Natural killer cell treated with Interleukin-12 subunit alpha and Interleukin-12 subunit beta and Interleukin-15 and Interleukin-18, amount 100 ng/mL, for 72 hours (primary cell): ENCODE measurements around the gene STEAP3. TPM values are rescaled to one million over a fixed set of nuclear protein-coding genes. Genes with fewer than 3 reads are reported as not detected.
A peak's percentile ranks its signal among the peaks of the same experiment; 100 is the strongest.

Source experiments
- ATAC-seq, 2 donors: fragments of 150-1000 bp; cut with Tn5 transposase in 1 of 2; sonication (Bioruptor Pico), chemical (Tn5 transposase) in 1 of 2; 2 replicates each; pipeline ENCODE4 v1.10.0; 2021
- DNase-seq: peaks from one replicate; pipeline ENCODE4 v3.0.0; 2022; ENCODE audit warnings: low spot score
- H3K27ac Mint-ChIP-seq, 2 donors: 1 replicate in 1 of 2; 2 replicates in 1 of 2; pipeline ENCODE4 v1.8.0; 2022; ENCODE audit warnings: mixed read lengths in 2 of 2, mild to moderate bottlenecking in 1 of 2, moderate library complexity in 1 of 2
- H3K27me3 Mint-ChIP-seq, 2 donors: 1 replicate in 1 of 2; 2 replicates in 1 of 2; pipeline ENCODE4 v1.8.0; 2022; ENCODE audit warnings: mixed read lengths in 2 of 2
- H3K36me3 Mint-ChIP-seq: one replicate; pipeline ENCODE4 v1.8.0; 2022; ENCODE audit warnings: mixed read lengths
- H3K4me1 Mint-ChIP-seq, 2 donors: 1 replicate in 1 of 2; 2 replicates in 1 of 2; pipeline ENCODE4 v1.8.0; 2022; ENCODE audit warnings: low read depth in 2 of 2, mixed read lengths in 2 of 2, mild to moderate bottlenecking in 1 of 2
- H3K4me3 Mint-ChIP-seq: one replicate; pipeline ENCODE4 v1.8.0; 2022; ENCODE audit warnings: mixed read lengths
- H3K9me3 Mint-ChIP-seq: 2 replicates; pipeline ENCODE4 v1.8.0; 2022; ENCODE audit warnings: mixed read lengths
- total RNA-seq, 2 donors: library from RNA; stranded (reverse); gene quantifications; one replicate each; pipeline ENCODE4 v1.2.3, GENCODE V29; 2022

STEAP3 gene
- total RNA-seq, 2 donors from 2014 or later: 1.3 to 2.3 TPM

DNA sequence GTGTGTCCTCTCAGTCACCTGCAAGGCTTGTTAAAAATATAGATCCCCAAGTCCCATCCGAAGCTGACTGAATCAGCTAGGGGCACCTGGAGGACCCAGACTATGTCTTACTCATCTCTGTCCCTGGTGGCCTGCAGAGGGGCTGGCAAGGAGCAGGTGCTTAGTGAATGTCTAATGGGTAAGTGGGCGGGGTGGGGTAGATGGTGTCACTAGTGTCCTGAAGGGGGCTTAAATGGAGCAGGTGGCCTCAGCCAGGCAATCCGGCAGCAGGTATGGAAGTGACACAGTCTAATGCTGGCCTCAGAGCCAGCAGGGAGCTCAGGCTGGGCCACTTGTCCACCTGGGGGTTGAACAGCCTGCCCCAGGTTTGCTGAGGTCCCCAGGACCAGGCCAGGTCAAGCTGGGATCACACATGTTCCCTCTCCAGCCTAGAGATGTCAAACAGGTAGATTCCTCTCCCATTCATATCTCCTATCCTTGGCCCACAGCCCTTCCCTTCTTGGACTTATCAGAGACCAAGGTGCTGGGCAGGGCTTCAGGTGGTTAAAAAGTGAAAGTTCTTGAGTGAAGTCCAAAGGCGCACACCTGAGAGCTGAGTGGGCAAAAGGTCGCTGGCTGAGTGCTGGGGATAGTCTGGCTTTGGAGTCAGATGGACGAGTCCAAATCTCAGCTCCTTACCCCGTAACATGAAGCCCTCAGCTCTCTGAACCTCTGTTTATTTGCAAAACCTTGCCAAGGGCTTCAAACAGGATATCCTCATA is 1.7 kb downstream of the STEAP3 start:
- H3K4me3 Mint-ChIP-seq: no peak overlapping the region
- H3K9me3 Mint-ChIP-seq: no peaks in the 10 kb centered on the region
- H3K27me3 Mint-ChIP-seq: no peaks in the 10 kb centered on the region
- peaks cover 0 to under 1% of the 10 kb centered on the region in 2 donors for H3K4me1 Mint-ChIP-seq
- ATAC-seq (no peak), DNase-seq (no peak)
- H3K36me3 Mint-ChIP-seq: no peaks in the 10 kb centered on the region
- no peak overlapping the region for H3K27ac Mint-ChIP-seq

DNA sequence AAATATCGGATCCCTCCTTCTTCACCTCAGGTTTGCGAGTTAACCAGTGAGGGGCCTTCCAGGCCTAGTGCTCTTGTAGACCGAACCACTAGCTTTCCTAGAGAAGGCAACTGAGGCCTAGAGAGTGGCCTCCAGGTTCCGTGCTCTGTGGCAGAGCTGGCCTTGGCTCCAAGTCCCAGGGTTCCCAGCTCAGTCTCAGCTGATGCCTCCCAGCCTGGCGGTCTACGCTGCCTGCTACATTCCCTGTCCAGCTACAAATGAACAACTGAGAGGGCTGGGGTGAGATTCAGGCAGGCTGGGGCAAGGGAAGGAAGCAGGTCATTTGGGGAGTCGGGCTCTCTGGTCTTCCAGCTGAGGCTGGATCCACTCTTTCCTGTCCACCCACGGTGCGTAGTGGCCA is 2.3 kb downstream of the STEAP3 start:
- ATAC-seq: no peak
- H3K4me3 Mint-ChIP-seq: no peak overlapping the region

DNA sequence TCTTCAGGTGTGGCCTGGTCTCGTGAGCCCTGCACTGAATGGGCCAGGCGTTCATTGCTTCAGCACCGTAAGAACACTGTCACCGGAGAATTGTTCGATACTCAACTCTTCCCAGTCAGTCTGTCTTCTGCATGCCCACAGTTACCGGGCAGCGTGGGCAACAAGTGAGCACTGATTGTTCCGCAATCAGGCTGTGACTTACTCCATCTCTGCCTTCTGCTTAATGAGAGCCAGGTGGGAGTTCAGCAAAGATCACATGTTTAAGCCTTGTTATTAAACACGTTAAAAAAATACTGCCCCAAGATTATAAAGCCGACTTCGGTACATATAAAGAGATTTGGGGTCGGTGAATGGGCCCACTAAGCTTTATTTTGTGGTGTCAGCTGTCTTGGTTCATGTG is 3.7 kb downstream of the STEAP3 start:
- H3K4me1 Mint-ChIP-seq: peaks cover 0 to 3% of the 10 kb centered on the region in 2 donors
- no peak for ATAC-seq
- H3K36me3 Mint-ChIP-seq: no peaks in the 10 kb centered on the region
- H3K4me3 Mint-ChIP-seq: no peak overlapping the region
- no peaks in the 10 kb centered on the region for H3K27me3 Mint-ChIP-seq
- H3K9me3 Mint-ChIP-seq: no peaks in the 10 kb centered on the region
- no peak for DNase-seq
- H3K27ac Mint-ChIP-seq: no peak overlapping the region

More for the DNA sequence above, 2.3 kb downstream of the STEAP3 start:
- no peak overlapping the region for H3K27ac Mint-ChIP-seq
- no peaks in the 10 kb centered on the region for H3K9me3 Mint-ChIP-seq
- peaks cover 0 to 3% of the 10 kb centered on the region in 2 donors for H3K4me1 Mint-ChIP-seq
- no peak for DNase-seq
- H3K27me3 Mint-ChIP-seq: no peaks in the 10 kb centered on the region
- no peaks in the 10 kb centered on the region for H3K36me3 Mint-ChIP-seq

DNA sequence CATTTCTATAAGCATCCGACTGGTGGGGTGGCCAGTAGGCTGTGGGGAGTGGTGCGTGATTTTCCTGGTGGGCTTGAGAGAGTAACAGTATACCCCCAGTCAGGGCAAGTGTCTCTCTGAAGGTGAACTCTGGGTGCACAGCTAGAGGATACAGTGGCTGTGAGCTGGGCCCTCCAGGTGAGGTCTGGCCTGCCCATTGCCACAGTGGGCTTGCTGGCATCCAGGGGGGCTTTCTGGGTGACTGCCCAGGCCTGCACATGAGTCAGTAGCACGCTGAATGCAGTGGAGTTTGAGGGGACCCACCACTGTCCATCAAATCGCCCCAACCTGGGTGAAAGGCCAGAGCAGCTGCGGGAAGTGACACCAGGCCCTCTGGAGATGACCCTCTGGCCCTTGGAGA is 4.5 kb downstream of the STEAP3 start:
- Mint-ChIP-seq H3K4me1 (peaks cover 0 to 3% of the 10 kb centered on the region in 2 donors), H3K9me3 (no peaks in the 10 kb centered on the region), H3K4me3 (no peak overlapping the region), H3K27ac (no peak overlapping the region), H3K27me3 (no peaks in the 10 kb centered on the region), H3K36me3 (no peaks in the 10 kb centered on the region)
- no peak for ATAC-seq
- no peak for DNase-seq

DNA sequence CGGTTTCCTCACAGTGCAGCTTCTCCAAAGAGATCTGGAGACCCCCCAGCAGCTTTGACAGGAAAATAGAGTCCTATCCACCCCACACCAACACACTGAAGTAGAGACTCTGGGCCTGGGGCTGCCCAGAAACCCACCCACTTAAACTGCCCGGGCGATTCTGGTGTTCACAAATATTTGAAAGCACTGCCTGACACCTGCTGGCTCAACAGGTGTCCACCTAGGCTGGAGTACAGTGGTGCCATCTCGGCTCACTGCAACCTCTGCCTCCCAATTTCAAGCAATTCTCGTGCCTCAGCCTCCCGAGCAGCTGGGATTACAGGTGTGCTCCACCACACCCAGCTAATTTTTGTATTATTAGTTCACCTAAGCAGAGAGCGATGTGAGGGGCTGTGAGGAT is 5.3 kb downstream of the STEAP3 start:
- Mint-ChIP-seq H3K27ac (no peak overlapping the region), H3K4me3 (no peak overlapping the region), H3K4me1 (peaks cover 0 to 3% of the 10 kb centered on the region in 2 donors), H3K36me3 (no peaks in the 10 kb centered on the region), H3K27me3 (no peaks in the 10 kb centered on the region), H3K9me3 (no peaks in the 10 kb centered on the region)
- ATAC-seq (no peak), DNase-seq (no peak)

DNA sequence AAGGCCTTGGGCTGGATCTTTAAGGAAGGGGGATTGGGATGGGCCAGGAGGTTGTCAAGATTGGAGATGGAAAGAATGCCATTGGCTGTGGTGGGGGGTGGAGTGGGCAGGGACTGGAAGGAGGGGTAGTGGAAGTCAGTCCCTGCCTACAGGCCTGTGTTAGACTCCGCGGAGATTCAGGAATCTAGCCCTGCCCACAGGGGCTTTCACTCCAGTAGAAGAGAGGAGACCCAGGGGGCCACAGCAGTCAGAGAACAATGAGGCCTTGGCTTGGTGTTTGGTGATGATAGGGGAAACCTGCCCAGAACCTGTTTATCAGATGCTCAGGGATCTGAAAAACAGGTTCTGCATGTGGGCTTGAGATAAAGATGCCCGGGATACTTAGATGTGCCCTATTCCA is 6.1 kb downstream of the STEAP3 start:
- Mint-ChIP-seq H3K27me3 (no peaks in the 10 kb centered on the region), H3K9me3 (no peaks in the 10 kb centered on the region)
- no peak for DNase-seq

DNA sequence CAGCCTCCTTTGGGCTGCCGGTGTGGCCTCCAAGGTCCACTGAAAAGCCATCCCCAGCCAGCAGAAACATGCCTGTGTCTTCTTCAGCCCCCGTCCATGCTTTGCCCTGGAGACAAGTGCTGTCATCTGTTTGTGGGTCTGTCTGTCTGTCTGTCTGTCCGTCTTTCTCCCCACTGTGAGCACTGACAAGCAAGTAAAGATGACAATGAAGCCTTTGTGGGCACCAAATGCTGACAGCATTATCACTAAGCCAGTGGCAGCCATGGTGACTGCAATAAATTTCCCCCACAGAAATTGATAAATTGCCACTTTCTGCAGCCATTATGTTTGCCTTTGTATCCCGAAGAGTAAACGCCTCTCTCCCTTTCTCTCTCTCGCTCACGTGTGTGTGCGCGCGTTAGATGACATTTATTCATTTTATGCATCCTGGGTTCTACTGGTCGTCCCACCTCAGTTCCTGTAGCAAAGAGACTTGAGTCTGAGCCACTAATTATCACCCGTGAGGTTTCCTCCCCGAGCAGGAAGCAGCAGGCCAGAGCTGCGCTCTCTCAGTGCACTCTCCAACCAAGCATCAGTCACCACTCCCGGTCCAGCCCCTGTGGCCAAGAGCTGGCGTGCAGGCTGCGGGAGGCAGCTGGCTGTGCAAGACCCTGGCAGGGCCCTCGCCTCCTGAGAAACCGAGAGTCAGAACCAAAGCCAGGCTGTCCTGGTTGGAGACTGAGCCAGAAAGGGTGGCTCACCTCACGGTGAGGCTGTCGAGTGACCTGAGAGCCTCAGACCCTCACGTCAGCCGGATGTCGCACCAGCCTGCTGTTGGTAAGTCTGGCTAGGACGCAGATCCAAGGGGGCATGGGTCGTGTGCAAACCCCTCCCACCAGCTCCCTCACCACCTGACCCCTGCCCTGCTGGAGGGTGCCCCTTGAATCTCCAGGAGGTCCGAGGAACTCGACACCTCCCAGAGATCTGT is 6.9 kb downstream of the STEAP3 start:
- Mint-ChIP-seq H3K27me3 (no peaks in the 10 kb centered on the region), H3K27ac (no peak overlapping the region)

More for the DNA sequence above, 6.1 kb downstream of the STEAP3 start:
- no peaks in the 10 kb centered on the region for H3K36me3 Mint-ChIP-seq
- no peak overlapping the region for H3K27ac Mint-ChIP-seq
- no peak overlapping the region for H3K4me3 Mint-ChIP-seq
- no peak for ATAC-seq
- H3K4me1 Mint-ChIP-seq: peaks cover 0 to 3% of the 10 kb centered on the region in 2 donors

DNA sequence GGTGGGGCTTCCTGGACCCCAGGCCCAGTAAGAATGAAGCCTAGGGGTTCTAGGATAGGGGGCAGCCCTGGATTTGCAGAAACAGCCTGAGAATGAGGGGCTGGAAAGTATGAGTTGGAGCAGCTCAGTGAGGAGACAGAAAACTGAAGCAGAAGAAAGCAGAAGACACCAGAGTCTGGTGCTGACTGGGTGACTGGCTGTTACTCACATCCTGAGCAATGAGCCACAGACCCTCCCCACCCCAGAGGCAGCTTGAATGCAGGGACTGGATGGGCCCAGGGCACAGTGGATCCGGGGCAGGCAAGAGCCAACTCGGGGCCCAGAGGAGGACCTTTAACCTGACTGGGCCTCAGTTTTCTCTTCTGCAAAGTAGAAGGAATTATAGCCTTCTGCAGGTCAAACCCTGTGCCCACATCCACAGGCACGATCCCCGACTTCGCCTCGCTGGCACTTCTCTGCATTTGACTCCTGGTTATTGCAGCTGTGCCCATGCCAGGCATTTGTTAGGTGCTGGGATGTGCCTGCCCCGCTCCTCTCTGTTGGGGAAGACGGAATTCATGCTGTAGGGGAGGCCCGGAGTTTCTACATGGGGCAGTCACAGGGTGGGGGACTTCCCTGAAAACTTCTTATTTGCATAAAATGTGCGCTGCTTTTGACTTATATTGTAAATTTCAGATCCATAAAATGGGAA is 8.5 kb downstream of the STEAP3 start:
- Mint-ChIP-seq H3K4me1 (peaks cover 3 to 5% of the 10 kb centered on the region in 2 donors), H3K9me3 (no peaks in the 10 kb centered on the region), H3K27me3 (no peaks in the 10 kb centered on the region), H3K36me3 (no peaks in the 10 kb centered on the region), H3K27ac (no peak overlapping the region), H3K4me3 (no peak overlapping the region)
- ATAC-seq: no peak
- no peak for DNase-seq

More for the DNA sequence above, 6.9 kb downstream of the STEAP3 start:
- DNase-seq (no peak), ATAC-seq (no peak)
- H3K36me3 Mint-ChIP-seq: no peaks in the 10 kb centered on the region
- no peaks in the 10 kb centered on the region for H3K9me3 Mint-ChIP-seq
- peaks cover 0 to 3% of the 10 kb centered on the region in 2 donors for H3K4me1 Mint-ChIP-seq
- no peak overlapping the region for H3K4me3 Mint-ChIP-seq

DNA sequence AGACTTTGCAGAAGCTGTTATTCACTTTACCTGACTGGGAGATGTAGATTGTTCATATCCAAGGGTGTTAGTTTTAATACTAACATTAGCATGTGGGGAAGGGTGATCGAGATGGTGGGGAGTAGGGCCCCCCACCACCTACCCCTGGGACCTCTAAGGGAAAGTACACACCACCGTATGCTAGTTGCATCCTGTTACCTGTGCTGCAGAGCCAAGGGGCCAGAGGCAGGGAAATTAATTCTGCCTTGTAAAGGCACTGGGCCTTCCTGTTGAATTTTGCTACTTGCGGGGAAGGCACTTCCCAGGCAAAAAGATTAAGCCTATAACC is 9.0 kb downstream of the STEAP3 start:
- DNase-seq: no peak
- Mint-ChIP-seq H3K27ac (no peak overlapping the region), H3K36me3 (no peaks in the 10 kb centered on the region), H3K4me3 (no peak overlapping the region), H3K27me3 (no peaks in the 10 kb centered on the region), H3K9me3 (no peaks in the 10 kb centered on the region), H3K4me1 (peaks cover 8 to 10% of the 10 kb centered on the region in 2 donors)
- ATAC-seq: no peak

DNA sequence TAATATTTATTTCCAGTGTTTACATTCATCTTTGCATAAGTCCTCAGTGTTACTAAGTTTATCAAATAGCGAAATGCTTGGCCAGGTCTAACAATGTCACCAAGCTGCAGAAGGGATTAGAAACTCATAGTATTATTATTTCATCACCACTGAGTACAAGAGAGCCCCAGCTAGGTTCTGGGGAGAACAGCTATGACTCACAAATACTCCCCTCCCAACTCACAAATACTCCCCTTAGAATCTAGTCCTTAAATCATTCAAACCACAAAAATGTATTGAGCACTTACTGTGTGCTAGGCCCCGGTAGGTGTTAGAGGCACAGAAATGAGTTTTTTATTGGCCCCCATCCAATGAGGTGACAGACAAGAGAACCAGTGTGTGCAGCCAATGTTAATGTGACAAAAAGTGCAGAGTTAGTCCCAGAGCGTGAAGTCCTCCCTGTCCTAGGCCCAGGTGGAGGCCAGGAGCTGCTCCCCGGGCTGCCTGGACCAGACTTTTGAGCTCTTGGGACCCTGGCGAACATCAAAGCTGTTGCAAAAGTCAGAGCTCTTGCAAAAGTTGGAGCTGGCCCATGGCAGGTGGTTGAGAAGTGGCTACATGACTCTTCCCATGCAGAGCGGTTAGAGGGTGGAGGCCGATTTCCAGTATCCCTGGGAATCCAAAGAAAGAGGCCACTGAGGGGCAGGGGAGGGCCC is 9.8 kb downstream of the STEAP3 start:
- Mint-ChIP-seq H3K4me1 (peaks cover 16 to 19% of the 10 kb centered on the region in 2 donors), H3K27ac (no peak overlapping the region), H3K27me3 (no peaks in the 10 kb centered on the region), H3K4me3 (no peak overlapping the region), H3K36me3 (no peaks in the 10 kb centered on the region), H3K9me3 (no peaks in the 10 kb centered on the region)
- DNase-seq: no peak
- ATAC-seq: no peak

DNA sequence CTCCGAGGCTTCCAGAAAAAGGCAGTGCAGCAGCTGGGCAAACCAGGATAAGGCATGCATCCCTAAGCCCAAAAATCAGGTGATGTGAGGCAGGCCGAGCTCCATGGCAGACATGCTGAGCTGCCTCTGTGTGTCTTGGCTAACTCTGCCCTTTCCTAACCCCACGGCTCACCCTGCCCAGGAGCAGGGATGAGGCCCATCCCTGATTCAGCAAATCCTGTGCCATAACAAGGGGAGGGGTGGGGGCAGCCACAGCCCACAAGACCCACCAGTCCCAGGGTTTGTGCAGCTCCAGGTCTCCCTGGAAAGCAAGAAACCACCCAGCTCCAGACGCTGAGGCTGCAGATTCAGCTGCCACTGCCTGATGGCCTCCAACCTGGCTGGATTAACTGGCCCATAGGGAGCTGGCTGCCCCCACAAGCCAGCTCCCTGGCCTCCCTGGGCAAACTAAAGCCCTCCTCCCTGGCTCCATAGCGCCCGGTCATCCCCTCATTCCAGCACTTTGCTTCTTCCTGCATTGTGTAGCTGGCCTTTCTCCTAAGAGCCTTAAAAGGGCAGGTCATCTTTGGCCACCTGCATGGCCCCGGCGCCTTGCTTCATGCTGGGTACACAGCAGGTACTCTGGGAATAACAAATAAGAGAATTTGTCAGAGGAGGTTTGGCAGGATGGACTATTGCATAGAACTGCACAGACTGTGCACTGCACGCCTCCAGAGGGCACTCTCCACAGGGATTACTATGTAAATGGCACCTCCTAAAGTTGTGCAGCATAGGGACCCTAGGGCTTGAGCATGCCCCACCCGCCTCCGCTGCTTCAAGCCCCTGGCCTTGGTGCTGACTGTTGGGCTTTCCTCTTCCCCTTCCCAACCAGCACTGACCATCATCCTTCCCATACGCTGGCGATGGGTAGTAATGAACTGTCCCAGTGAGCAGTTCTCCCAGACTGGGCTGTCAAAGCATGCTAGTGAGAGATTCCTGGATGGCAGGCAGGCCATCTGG is 10.7 kb downstream of the STEAP3 start:
- no peaks in the 10 kb centered on the region for H3K36me3 Mint-ChIP-seq
- no peak overlapping the region for H3K4me3 Mint-ChIP-seq
- DNase-seq: no peak

DNA sequence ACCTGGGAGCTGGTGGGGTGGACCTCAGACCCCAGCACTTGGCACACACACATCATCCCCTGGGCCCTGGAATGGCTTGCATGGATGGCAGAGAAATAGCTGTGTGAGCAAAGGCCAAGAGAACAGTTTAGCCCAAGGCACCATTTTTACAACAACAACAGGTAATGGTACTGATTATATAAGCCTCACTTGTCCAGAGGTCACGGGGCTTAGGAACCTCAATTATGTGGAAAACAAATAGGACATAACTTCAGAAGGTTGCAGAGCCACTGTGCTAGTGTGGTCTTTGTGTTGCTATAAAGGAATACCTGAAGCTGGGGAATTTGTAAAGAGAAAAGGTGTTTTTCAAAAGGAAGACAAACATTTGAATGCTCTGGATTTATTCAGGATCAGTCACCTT is 13.2 kb downstream of the STEAP3 start:
- H3K4me1 Mint-ChIP-seq: peaks cover 19 to 20% of the 10 kb centered on the region in 2 donors
- H3K27me3 Mint-ChIP-seq: no peaks in the 10 kb centered on the region
- no peak overlapping the region for H3K27ac Mint-ChIP-seq
- DNase-seq (no peak), ATAC-seq (no peak)
- no peak overlapping the region for H3K4me3 Mint-ChIP-seq
- no peaks in the 10 kb centered on the region for H3K36me3 Mint-ChIP-seq
- no peaks in the 10 kb centered on the region for H3K9me3 Mint-ChIP-seq

More for the DNA sequence above, 10.7 kb downstream of the STEAP3 start:
- H3K27ac Mint-ChIP-seq: no peak overlapping the region
- ATAC-seq: peak in 1 of 2 donors; percentile 33
- H3K4me1 Mint-ChIP-seq: peaks cover 20 to 22% of the 10 kb centered on the region in 2 donors
- no peaks in the 10 kb centered on the region for H3K27me3 Mint-ChIP-seq
- H3K9me3 Mint-ChIP-seq: no peaks in the 10 kb centered on the region
